Measurements from ENCODE around the gene INPPL1.

- no peak for TF ChIP-seq ZNF274 (IDR thresholded peaks at IDR 0.05; ENCODE audit: low read depth, low read length)
- no peak for TF ChIP-seq YY1 (IDR thresholded peaks at IDR 0.05; ENCODE audit: insufficient read depth, insufficient read length)
Measured at GRCh38 chr11:72233773-72234513, 9.4 kb downstream of the INPPL1 start.

All from NT2/D1 (cell line).